Activated CD4-positive, alpha-beta T cell treated with anti-CD3 and anti-CD28 coated beads, Interleukin-2, amount 10 ng/mL, durations not matched to agents 24 days and 14 days (primary cell): ENCODE results near the gene ADAMTS16. TPM values are rescaled to one million over a fixed set of nuclear protein-coding genes. Genes with fewer than 3 reads are reported as not detected.
A peak's percentile ranks its signal among the peaks of the same experiment; 100 is the strongest.

Experiments
- DNase-seq: peaks from one replicate; pipeline ENCODE4 v3.0.0; 2022
- H3K27ac Mint-ChIP-seq: one replicate; pipeline ENCODE4 v1.8.0; 2022; ENCODE audit warnings: mild to moderate bottlenecking, mixed read lengths
- H3K27me3 Mint-ChIP-seq: one replicate; pipeline ENCODE4 v1.8.0; 2022; ENCODE audit warnings: mixed read lengths
- H3K36me3 Mint-ChIP-seq: one replicate; pipeline ENCODE4 v1.8.0; 2022; ENCODE audit warnings: low read depth, mild to moderate bottlenecking, mixed read lengths
- H3K4me1 Mint-ChIP-seq: one replicate; pipeline ENCODE4 v1.8.0; 2021; ENCODE audit warnings: mixed read lengths
- H3K4me3 Mint-ChIP-seq: one replicate; pipeline ENCODE4 v1.8.0; 2022; ENCODE audit warnings: mild to moderate bottlenecking, moderate library complexity, mixed read lengths
- H3K9me3 Mint-ChIP-seq: one replicate; pipeline ENCODE4 v1.8.0; 2021; ENCODE audit warnings: mixed read lengths
- intact Hi-C: fragments of 100-400 bp; cut with micrococcal nuclease; formaldehyde crosslinking; loops from one replicate; pipeline ENCODE4 v1.15.1; 2023
- total RNA-seq: library from RNA; stranded (reverse); gene quantifications from 2 replicates; pipeline ENCODE4 v1.2.3, GENCODE V29; 2022

The ADAMTS16 gene
- total RNA-seq, 1 donor from 2014 or later, result not detected

DNA sequence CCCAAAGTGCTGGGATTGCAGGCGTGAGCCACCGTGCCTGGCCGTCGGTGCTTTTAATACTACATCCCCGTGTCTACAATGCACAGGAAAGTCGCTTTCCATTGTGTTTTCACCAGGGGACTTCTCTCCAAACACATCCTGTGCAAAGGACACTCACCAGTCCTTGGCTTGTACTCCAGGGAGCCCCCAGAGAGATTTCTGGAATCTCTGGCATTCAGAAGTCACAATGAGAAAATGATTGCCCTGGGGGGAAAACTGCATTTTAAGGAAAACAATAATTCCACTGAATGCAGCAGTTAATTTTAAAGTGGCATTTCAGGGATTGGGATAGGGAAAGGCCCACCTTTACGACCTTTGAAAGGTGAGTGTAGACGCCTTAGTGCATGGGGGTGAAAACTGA is 112.0 kb downstream of the ADAMTS16 start:
- Mint-ChIP-seq H3K9me3 (peaks cover 9% of the 10 kb centered on the region), H3K27ac (no peak overlapping the region), H3K36me3 (no peaks in the 10 kb centered on the region), H3K27me3 (no peaks in the 10 kb centered on the region), H3K4me3 (no peak overlapping the region), H3K4me1 (no peaks in the 10 kb centered on the region)
- intact Hi-C loops, result no loop called here
- peak; percentile 8 for DNase-seq

DNA sequence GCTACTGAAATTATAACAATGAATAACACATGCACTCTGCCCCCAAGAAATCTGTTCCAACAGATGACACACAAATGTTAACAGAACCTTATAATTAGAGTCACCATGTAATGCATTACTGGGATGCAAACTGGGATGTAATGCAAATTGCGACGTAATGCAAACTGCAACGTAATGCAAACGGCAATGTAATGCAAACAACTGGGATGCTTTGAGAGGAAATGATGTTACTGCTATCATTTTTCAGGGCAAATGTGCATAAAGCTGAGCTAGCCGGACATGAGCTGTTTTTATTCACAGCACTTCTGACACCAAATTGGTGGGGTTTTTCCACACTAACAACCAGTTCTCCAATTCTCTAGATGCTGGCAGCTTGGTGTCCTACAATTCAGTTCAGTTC is 117.2 kb downstream of the ADAMTS16 start:
- Mint-ChIP-seq H3K27me3 (no peaks in the 10 kb centered on the region), H3K9me3 (peaks cover 11% of the 10 kb centered on the region), H3K36me3 (no peaks in the 10 kb centered on the region), H3K27ac (no peak overlapping the region), H3K4me3 (no peak overlapping the region), H3K4me1 (no peaks in the 10 kb centered on the region)
- no peak for DNase-seq
- intact Hi-C loops, result no loop called here

DNA sequence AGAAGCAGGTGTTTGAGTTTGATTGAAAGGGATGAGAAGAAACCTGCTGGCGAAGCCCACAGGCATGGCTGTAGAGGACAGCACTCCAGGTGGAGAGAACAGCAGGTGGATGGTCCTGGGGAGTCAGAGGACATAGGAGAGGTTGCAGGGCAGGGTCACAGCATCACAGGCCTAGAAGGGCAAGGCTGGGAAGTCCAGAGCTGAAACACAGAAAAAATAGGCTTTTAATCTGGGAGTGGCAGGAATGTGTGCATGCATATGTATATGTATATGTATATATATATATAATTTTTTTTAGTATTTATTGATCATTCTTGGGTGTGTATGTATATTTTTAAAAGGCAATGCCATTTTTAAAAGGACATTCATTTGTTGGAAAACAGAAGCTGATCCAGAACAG is 118.4 kb downstream of the ADAMTS16 start:
- H3K27me3 Mint-ChIP-seq, result no peaks in the 10 kb centered on the region
- no peaks in the 10 kb centered on the region for H3K36me3 Mint-ChIP-seq
- H3K27ac Mint-ChIP-seq, result no peak overlapping the region
- H3K4me1 Mint-ChIP-seq, result no peaks in the 10 kb centered on the region
- no peak overlapping the region for H3K4me3 Mint-ChIP-seq
- DNase-seq, result no peak
- H3K9me3 Mint-ChIP-seq, result peaks cover 6% of the 10 kb centered on the region
- intact Hi-C loops, result no loop called here

DNA sequence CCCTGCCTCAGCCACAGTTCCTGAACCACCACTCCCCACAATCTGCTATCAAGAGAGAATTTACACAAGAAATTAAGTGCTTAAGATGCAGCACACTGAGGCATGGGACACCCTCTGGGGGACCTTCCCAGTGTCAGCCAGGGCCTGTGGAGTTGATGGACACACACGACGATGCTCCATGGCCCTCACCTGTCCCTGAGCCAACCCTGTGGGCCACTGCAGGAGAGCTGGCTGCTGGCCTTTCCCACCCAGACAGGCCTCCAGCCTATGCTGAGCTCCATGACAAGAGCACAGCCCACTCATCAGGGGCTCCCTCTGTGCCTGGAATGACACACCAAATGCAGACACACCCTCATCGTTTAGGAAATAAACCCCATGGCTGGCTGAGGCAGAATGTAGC is 124.6 kb downstream of the ADAMTS16 start:
- no peaks in the 10 kb centered on the region for H3K9me3 Mint-ChIP-seq
- H3K4me3 Mint-ChIP-seq, result no peak overlapping the region
- no peaks in the 10 kb centered on the region for H3K36me3 Mint-ChIP-seq
- H3K4me1 Mint-ChIP-seq, result no peaks in the 10 kb centered on the region
- intact Hi-C loops, result no loop called here
- no peak for DNase-seq
- H3K27me3 Mint-ChIP-seq, result no peaks in the 10 kb centered on the region
- no peak overlapping the region for H3K27ac Mint-ChIP-seq

DNA sequence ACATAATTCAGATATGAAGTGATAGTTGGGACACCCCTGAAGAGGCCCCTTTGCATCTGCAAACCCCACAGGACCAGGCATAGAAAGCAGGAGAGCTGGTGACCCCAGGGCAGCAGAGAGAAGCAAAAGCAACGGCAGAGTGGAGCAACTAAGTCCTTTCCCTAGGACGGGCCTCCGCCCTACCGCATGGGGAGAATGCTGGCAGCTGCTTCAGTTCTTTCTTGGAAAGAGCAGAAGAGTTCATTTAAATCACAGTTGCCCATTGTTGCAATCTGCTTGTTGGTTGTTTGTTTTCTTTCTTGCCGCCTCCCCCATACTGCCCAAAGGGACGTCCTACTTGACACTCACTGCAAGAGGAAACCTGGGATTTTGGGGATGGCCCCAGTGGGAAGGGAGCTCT is 126.2 kb downstream of the ADAMTS16 start:
- Mint-ChIP-seq H3K9me3 (no peaks in the 10 kb centered on the region), H3K27me3 (no peaks in the 10 kb centered on the region), H3K4me1 (no peaks in the 10 kb centered on the region), H3K4me3 (no peak overlapping the region), H3K27ac (no peak overlapping the region), H3K36me3 (no peaks in the 10 kb centered on the region)
- intact Hi-C loops, result no loop called here
- DNase-seq, result no peak

DNA sequence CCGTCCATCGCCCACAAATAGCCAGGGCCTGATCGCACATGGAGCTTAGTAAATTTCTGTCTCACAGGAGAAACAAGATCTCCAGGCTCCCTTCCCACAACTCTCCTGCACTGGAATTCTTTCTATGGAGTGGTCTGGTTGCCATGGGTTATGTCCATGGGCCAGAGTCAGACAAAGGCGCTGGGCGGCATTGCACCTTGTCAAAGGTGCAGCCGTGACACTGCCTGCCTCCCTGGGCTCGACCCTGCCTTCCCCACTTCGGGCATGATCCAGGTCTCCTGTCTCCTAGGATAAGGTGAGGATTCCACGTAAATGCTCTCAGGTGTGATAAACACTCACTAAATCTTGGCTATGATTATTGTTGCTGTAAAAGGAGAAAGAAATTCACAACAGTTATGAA is 130.0 kb downstream of the ADAMTS16 start:
- no peaks in the 10 kb centered on the region for H3K9me3 Mint-ChIP-seq
- DNase-seq, result no peak
- no peaks in the 10 kb centered on the region for H3K36me3 Mint-ChIP-seq
- H3K4me3 Mint-ChIP-seq, result no peak overlapping the region
- intact Hi-C loops, result no loop called here
- no peaks in the 10 kb centered on the region for H3K27me3 Mint-ChIP-seq
- H3K27ac Mint-ChIP-seq, result no peak overlapping the region
- no peaks in the 10 kb centered on the region for H3K4me1 Mint-ChIP-seq

DNA sequence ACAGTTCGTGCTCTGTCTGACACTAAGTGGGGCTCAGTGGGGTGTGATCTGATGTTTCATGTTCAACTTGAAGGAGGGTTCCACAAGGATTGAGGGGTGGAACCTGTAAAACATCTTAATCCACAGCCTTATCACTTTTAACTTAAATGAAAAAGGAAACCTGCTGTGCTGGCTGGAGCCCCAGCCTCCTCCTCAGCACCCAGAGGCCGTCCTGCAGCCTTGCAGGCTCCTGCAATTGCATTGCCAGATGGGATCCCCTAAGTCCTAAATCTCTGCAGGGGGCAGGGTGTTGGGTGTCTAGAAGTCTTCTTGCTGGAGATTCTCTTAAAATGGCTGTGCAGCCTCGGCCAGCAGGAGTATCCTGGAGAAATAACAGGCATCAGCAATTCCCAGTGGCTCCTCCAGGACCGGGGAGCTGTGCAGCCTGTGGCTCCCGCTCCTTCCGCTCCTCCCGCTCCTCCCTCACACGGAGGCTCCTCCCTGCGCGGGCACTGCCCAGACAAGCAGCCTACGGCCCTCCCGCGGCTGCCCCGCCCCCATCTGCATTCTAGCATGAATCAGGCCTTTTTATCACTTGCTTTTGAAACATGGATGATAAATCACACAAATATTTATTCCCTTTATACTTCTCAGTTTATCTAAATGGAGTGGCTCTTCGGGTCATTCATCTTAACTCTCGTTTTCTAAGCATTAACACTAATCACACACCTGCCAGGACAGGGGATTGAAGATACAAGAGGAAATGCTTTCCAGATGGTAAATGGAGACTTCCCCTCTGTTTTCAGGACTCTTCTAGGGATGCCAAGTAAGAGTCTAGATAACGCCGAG is 131.0 kb downstream of the ADAMTS16 start:
- no peak for DNase-seq
- intact Hi-C loops, result no loop called here
- H3K9me3 Mint-ChIP-seq, result no peaks in the 10 kb centered on the region
- H3K4me1 Mint-ChIP-seq, result no peaks in the 10 kb centered on the region
- H3K27me3 Mint-ChIP-seq, result no peaks in the 10 kb centered on the region
- H3K4me3 Mint-ChIP-seq, result no peak overlapping the region
- no peaks in the 10 kb centered on the region for H3K36me3 Mint-ChIP-seq
- no peak overlapping the region for H3K27ac Mint-ChIP-seq

DNA sequence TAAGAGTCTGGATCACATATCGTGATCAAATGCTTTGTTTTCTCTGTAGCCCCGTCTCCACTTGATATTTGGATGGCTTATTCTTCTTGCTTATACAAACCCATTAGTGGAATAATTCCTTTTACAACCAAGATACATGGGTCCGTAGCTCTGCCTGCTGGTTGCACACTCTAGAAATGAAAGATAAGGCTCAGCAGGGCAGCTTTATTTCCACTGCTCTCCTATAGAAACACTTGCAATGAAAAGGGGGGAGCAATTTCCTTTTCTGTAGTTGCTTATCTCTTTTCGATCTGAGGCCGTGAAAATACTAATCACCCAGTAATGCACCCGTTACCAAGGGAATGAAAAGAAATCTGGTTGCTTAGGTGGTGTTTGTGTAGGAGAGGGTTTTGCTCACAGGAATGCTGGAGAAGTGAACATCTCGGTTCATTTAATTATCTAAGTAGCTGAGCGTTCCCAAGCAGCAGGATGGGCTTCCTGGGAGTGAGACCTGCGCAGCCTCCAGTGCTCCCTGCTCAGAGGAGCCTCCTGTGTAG is 131.7 kb downstream of the ADAMTS16 start:
- no peaks in the 10 kb centered on the region for H3K36me3 Mint-ChIP-seq
- no peaks in the 10 kb centered on the region for H3K27me3 Mint-ChIP-seq
- DNase-seq, result no peak
- H3K27ac Mint-ChIP-seq, result no peak overlapping the region
- no peaks in the 10 kb centered on the region for H3K4me1 Mint-ChIP-seq
- no peaks in the 10 kb centered on the region for H3K9me3 Mint-ChIP-seq
- intact Hi-C loops, result no loop called here
- H3K4me3 Mint-ChIP-seq, result no peak overlapping the region

DNA sequence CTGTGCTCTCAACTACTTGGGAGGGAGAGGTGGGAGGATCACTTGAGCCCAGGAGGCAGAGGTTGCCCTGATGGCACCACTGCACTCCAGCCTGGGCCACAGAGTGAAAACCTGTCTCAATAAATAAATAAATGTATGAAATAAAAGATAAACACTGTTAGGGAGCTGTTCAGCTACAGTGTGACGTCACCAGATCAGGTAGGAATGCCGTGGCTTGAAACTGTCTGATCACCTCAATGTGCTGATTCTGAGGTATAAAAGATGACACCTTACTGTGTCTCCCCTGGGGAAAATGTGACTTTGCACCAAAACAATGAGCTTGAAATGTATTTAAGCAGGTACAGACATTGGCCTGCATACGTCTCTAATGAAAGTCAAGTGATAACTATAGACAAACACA is 133.3 kb downstream of the ADAMTS16 start:
- no peaks in the 10 kb centered on the region for H3K9me3 Mint-ChIP-seq
- intact Hi-C loops, result no loop called here
- no peak for DNase-seq

DNA sequence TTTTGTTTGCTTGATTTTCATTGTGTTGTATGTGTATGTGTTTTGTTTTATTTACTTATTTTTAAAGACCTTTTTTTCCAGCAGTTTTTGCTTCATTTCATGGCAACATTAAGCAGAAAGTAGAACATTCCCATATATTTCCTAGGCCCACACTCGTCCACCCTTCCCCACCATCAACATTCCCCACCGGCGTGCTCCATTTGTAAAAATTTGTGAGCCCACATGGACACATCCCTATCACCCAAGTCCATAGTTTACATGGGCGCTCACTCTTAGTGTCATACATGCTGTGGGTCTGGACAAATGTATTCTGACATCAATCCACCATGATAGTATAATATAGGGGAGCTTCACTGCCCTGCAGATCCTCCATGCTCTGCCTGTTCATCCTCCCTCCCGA is 133.8 kb downstream of the ADAMTS16 start:
- H3K27ac Mint-ChIP-seq, result no peak overlapping the region

More for the DNA sequence above, 133.3 kb downstream of the ADAMTS16 start:
- H3K36me3 Mint-ChIP-seq, result no peaks in the 10 kb centered on the region
- no peak overlapping the region for H3K4me3 Mint-ChIP-seq
- H3K27me3 Mint-ChIP-seq, result no peaks in the 10 kb centered on the region
- H3K27ac Mint-ChIP-seq, result no peak overlapping the region
- no peaks in the 10 kb centered on the region for H3K4me1 Mint-ChIP-seq

DNA sequence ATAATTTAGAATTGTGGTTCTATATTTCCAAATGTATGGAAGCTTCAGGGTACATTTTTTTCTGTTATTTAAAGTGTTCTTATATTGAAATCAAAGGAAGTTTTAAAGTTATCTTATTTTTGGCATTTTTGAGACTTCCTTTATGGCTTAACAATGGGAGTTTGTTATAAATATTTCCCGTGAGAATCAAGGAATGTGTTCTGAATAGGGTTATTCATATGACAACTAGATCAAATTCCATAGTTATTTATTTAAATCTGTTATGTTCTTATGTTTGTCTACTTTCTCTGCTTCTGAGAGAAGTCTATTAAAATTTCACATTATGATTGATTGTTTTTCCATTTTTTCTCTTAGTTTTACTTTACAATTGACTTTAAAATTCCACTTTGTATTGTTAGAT is 135.1 kb downstream of the ADAMTS16 start:
- no peaks in the 10 kb centered on the region for H3K4me1 Mint-ChIP-seq
- no peak overlapping the region for H3K27ac Mint-ChIP-seq
- intact Hi-C loops, result no loop called here
- no peak overlapping the region for H3K4me3 Mint-ChIP-seq
- DNase-seq, result no peak
- no peaks in the 10 kb centered on the region for H3K9me3 Mint-ChIP-seq
- no peaks in the 10 kb centered on the region for H3K27me3 Mint-ChIP-seq
- no peaks in the 10 kb centered on the region for H3K36me3 Mint-ChIP-seq

More for the DNA sequence above, 133.8 kb downstream of the ADAMTS16 start:
- Mint-ChIP-seq H3K27me3 (no peaks in the 10 kb centered on the region), H3K9me3 (no peaks in the 10 kb centered on the region), H3K4me3 (no peak overlapping the region), H3K36me3 (no peaks in the 10 kb centered on the region), H3K4me1 (no peaks in the 10 kb centered on the region)
- intact Hi-C loops, result no loop called here
- no peak for DNase-seq

DNA sequence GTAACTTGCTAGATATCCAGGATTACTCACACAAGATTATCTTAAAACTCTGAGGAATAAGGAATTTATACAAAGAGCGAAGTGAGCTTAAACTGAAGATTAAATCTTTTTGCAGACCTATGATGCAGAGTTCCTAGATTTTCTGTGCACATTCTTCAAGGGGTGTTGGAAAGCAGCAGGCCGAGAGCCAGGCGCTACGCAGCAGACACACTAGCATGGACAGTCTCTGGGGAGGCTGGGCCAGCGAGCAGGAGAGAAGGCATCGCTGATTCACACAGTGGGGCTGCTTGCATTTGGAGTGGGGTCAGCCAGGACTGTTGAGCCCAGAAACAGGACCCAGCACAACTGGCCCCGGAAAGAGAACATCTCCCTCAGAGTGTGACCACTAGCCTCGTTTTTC is 136.3 kb downstream of the ADAMTS16 start:
- no peak for DNase-seq
- H3K27ac Mint-ChIP-seq, result no peak overlapping the region

DNA sequence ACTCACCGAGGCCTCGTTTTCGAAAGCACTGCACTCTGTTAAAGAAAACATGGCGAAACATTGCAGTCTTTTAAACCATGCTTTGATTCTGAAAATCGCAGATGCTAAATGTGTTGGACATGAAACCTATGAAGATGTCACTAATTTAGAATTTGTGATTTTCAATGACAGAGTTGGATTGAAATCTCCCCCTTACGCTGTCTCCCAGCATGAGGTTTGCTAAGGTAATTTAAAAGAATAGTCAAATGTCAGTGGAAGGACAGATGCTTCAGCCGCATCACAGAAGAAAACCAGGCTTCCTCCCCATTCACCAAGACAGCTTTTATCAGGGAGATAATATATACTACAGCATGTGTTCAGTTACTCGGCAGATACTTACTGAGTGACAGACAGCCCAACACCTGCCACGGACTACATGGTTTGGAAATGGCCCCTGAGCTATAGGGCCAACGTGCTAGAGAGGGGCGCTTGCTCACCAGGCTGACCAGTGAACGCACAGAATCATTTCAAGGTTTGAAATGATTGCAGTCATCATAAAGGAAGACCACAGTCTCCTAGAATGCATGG is 136.9 kb downstream of the ADAMTS16 start:
- intact Hi-C loops, result no loop called here
- H3K36me3 Mint-ChIP-seq, result no peaks in the 10 kb centered on the region
- H3K4me1 Mint-ChIP-seq, result no peaks in the 10 kb centered on the region
- no peaks in the 10 kb centered on the region for H3K9me3 Mint-ChIP-seq
- H3K27ac Mint-ChIP-seq, result no peak overlapping the region
- DNase-seq, result no peak
- no peaks in the 10 kb centered on the region for H3K27me3 Mint-ChIP-seq
- no peak overlapping the region for H3K4me3 Mint-ChIP-seq

More for the DNA sequence above, 136.3 kb downstream of the ADAMTS16 start:
- Mint-ChIP-seq H3K27me3 (no peaks in the 10 kb centered on the region), H3K4me1 (no peaks in the 10 kb centered on the region), H3K4me3 (no peak overlapping the region), H3K9me3 (no peaks in the 10 kb centered on the region), H3K36me3 (no peaks in the 10 kb centered on the region)
- intact Hi-C loops, result no loop called here

DNA sequence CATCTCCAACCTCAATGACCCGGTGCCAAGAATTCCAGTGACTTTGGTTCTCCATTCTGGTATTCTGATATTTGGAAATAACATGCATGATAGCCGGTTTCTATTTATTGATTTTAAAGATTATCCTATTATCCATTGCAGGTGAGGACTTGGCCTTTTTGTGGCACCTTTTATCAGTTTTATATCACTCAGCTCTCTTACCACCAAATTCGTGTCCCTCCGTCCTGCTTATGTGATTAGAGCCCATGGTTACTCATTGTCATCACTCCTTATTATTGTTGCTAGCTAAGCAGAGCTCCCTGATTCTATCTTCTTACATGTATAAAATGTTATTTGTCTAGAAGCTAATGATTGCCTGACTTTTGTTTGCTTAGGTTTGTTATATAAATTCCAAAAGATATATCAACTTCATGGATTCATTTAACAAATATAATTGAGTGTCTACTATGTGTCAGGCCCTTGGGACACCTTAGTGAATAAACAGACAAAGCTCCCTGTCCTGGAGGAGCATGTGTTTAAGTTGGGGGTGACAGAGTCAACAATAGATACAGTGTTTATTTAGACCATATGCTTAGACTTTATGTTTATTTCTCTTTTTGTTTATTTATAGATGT is 138.2 kb downstream of the ADAMTS16 start:
- intact Hi-C loops, result no loop called here
- Mint-ChIP-seq H3K27ac (no peak overlapping the region), H3K36me3 (no peaks in the 10 kb centered on the region), H3K27me3 (no peaks in the 10 kb centered on the region), H3K4me3 (no peak overlapping the region), H3K9me3 (no peaks in the 10 kb centered on the region), H3K4me1 (no peaks in the 10 kb centered on the region)
- no peak for DNase-seq
